ENCODE results near the gene GAB3. TPM values are rescaled to one million over a fixed set of nuclear protein-coding genes. Genes with fewer than 3 reads are reported as not detected.

GAB3 gene
- total and polyA plus RNA-seq, 9 of the 15 experiments (the other 6 are each of a cell fraction or from before 2014, with no cell fraction given), result 16.1 to 31.4 (median 20.2) TPM

DNA sequence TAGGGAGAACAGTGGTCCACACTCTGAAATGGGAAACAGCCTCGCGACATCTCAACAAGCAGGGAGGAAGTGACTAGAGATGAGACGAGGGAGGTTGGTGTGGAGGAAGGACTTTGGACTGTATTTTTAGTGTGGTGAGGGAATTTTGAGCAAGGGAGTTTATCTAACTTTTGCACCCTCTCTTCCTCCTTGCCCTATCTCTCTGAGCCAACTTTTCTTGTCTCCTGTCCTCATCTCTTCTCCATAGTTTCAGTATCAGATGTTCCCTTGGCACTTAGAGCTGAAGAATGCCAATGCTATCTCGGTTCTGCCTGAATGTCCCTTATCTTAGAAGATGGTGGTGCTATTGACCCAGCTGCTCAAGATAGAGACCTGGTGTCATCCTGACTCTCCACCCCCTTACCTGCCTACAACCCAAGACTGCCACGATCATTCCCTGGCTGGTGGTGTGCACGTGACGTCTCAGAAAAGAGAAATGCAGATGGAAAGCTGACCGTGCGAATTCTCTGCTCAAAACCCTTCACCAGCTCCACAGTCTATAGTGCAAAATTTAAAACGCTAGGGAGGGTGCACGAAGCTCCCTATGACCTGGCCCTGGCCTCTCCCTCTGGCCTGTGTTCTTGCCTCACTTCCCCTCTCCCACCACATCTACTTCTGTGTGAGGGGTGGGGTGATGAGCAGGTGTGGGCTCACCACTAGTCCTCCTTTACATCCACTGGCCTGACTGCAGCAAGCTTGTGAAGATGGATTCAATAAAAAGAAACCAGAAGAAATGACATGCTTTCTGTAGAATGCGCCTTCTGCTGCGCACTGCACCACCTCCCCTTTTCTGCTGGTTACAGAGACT lies 33.5 kb upstream of the GAB3 start (continued):
- TF ChIP-seq, protein P1, sequence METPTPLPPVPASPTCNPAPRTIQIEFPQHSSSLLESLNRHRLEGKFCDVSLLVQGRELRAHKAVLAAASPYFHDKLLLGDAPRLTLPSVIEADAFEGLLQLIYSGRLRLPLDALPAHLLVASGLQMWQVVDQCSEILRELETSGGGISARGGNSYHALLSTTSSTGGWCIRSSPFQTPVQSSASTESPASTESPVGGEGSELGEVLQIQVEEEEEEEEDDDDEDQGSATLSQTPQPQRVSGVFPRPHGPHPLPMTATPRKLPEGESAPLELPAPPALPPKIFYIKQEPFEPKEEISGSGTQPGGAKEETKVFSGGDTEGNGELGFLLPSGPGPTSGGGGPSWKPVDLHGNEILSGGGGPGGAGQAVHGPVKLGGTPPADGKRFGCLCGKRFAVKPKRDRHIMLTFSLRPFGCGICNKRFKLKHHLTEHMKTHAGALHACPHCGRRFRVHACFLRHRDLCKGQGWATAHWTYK (CRISPR knock-in tag; IDR thresholded peaks at IDR 0.05), result 0 out of 2 replicates have a peak, but pooled peaks have one; percentile 38
- TF ChIP-seq EP400 (IDR thresholded peaks at IDR 0.05), result no peak
- TF ChIP-seq ZNF311 (CRISPR knock-in tag; IDR thresholded peaks at IDR 0.05), result no peak
- TF ChIP-seq EWSR1 (IDR thresholded peaks at IDR 0.05; ENCODE audit: borderline replicate concordance, low read depth, partially characterized antibody), result no peak
- TF ChIP-seq, protein P2, sequence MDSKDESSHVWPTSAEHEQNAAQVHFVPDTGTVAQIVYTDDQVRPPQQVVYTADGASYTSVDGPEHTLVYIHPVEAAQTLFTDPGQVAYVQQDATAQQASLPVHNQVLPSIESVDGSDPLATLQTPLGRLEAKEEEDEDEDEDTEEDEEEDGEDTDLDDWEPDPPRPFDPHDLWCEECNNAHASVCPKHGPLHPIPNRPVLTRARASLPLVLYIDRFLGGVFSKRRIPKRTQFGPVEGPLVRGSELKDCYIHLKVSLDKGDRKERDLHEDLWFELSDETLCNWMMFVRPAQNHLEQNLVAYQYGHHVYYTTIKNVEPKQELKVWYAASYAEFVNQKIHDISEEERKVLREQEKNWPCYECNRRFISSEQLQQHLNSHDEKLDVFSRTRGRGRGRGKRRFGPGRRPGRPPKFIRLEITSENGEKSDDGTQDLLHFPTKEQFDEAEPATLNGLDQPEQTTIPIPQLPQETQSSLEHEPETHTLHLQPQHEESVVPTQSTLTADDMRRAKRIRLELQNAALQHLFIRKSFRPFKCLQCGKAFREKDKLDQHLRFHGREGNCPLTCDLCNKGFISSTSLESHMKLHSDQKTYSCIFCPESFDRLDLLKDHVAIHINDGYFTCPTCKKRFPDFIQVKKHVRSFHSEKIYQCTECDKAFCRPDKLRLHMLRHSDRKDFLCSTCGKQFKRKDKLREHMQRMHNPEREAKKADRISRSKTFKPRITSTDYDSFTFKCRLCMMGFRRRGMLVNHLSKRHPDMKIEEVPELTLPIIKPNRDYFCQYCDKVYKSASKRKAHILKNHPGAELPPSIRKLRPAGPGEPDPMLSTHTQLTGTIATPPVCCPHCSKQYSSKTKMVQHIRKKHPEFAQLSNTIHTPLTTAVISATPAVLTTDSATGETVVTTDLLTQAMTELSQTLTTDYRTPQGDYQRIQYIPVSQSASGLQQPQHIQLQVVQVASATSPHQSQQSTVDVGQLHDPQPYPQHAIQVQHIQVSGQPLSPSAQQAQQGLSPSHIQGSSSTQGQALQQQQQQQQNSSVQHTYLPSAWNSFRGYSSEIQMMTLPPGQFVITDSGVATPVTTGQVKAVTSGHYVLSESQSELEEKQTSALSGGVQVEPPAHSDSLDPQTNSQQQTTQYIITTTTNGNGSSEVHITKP (IDR thresholded peaks at IDR 0.05; ENCODE audit: partially characterized antibody), result no peak
- TF ChIP-seq MAZ (CRISPR knock-in tag; conservative IDR thresholded peaks at IDR 0.05 in 1 of 2, IDR thresholded peaks at IDR 0.05 in 1 of 2), result no peak
- no peak for TF ChIP-seq TCFL5 (CRISPR knock-in tag; conservative IDR thresholded peaks at IDR 0.05)
- TF ChIP-seq, protein P3, sequence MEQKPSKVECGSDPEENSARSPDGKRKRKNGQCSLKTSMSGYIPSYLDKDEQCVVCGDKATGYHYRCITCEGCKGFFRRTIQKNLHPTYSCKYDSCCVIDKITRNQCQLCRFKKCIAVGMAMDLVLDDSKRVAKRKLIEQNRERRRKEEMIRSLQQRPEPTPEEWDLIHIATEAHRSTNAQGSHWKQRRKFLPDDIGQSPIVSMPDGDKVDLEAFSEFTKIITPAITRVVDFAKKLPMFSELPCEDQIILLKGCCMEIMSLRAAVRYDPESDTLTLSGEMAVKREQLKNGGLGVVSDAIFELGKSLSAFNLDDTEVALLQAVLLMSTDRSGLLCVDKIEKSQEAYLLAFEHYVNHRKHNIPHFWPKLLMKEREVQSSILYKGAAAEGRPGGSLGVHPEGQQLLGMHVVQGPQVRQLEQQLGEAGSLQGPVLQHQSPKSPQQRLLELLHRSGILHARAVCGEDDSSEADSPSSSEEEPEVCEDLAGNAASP (IDR thresholded peaks at IDR 0.05), result no peak
- TF ChIP-seq, protein P4, sequence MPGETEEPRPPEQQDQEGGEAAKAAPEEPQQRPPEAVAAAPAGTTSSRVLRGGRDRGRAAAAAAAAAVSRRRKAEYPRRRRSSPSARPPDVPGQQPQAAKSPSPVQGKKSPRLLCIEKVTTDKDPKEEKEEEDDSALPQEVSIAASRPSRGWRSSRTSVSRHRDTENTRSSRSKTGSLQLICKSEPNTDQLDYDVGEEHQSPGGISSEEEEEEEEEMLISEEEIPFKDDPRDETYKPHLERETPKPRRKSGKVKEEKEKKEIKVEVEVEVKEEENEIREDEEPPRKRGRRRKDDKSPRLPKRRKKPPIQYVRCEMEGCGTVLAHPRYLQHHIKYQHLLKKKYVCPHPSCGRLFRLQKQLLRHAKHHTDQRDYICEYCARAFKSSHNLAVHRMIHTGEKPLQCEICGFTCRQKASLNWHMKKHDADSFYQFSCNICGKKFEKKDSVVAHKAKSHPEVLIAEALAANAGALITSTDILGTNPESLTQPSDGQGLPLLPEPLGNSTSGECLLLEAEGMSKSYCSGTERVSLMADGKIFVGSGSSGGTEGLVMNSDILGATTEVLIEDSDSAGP (CRISPR knock-in tag; IDR thresholded peaks at IDR 0.05), result no peak
- TF ChIP-seq KAT8 (IDR thresholded peaks at IDR 0.05; ENCODE audit: low read depth), result no peak
- TF ChIP-seq, protein P5, sequence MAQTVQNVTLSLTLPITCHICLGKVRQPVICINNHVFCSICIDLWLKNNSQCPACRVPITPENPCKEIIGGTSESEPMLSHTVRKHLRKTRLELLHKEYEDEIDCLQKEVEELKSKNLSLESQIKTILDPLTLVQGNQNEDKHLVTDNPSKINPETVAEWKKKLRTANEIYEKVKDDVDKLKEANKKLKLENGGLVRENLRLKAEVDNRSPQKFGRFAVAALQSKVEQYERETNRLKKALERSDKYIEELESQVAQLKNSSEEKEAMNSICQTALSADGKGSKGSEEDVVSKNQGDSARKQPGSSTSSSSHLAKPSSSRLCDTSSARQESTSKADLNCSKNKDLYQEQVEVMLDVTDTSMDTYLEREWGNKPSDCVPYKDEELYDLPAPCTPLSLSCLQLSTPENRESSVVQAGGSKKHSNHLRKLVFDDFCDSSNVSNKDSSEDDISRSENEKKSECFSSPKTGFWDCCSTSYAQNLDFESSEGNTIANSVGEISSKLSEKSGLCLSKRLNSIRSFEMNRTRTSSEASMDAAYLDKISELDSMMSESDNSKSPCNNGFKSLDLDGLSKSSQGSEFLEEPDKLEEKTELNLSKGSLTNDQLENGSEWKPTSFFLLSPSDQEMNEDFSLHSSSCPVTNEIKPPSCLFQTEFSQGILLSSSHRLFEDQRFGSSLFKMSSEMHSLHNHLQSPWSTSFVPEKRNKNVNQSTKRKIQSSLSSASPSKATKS (CRISPR knock-in tag; IDR thresholded peaks at IDR 0.05), result no peak
- no peak for TF ChIP-seq U2AF1 (optimal IDR thresholded peaks at IDR 0.05; ENCODE audit: low read depth, low read length)
- 0 out of 4 replicates have a peak, but pooled peaks of 1 of the 2 experiments have one; percentile 7 for TF ChIP-seq RCOR1 (IDR thresholded peaks at IDR 0.05; ENCODE audit: borderline replicate concordance in 1 of 2, low read depth in 2 of 2, low read length in 2 of 2)
- TF ChIP-seq HEY1 (CRISPR knock-in tag; IDR thresholded peaks at IDR 0.05; ENCODE audit: borderline replicate concordance), result no peak
- no peak for TF ChIP-seq ZNF239 (CRISPR knock-in tag; IDR thresholded peaks at IDR 0.05)

All from K562 (cell line).